Adrenal gland (tissue), 12 donors: Measurements from ENCODE around the gene TCN1. TPM values are rescaled to one million over a fixed set of nuclear protein-coding genes. Genes with fewer than 3 reads are reported as not detected.
"Not testable (repeated sequence)": the region's sequence is repeated elsewhere in the genome, so short reads cannot be mapped to it uniquely, and the experiment has no call there.

Source experiments
- DNase-seq, 7 donors: peaks; one replicate each; pipeline ENCODE4 v3.0.0-alpha.2; 2019 to 2020
- H3K27ac ChIP-seq, 5 donors: fragments of 200-600 bp; sonication (generic) in 4 of 5; 1 replicate in 3 of 5; 2 replicates in 2 of 5; pipeline versions ENCODE4 v1.5.1 to v1.8.0; 2016 to 2020; ENCODE audit warnings: mild to moderate bottlenecking in 1 of 5
- H3K27me3 ChIP-seq: fragments of 200-600 bp; 2 replicates; pipeline ENCODE4 v1.8.0; 2021
- H3K36me3 ChIP-seq, 2 donors: fragments of 200-600 bp; replicated peaks in 1 of 2; 1 replicate in 1 of 2; 2 replicates in 1 of 2; pipeline versions ENCODE4 v1.5.1 to v1.8.0; 2018 to 2022
- H3K4me1 ChIP-seq, 2 donors: fragments of 200-600 bp; replicated peaks in 1 of 2; 1 replicate in 1 of 2; 2 replicates in 1 of 2; pipeline versions ENCODE4 v1.5.1 to v1.8.0; 2018 to 2021
- H3K4me3 ChIP-seq, 4 donors: fragments of 200-600 bp; sonication (generic) in 3 of 4; one replicate each; pipeline ENCODE4 v1.5.1; 2016 to 2018
- H3K9me3 ChIP-seq, 3 donors: fragments of 200-600 bp; sonication (generic) in 1 of 3; replicated peaks in 1 of 3; 1 replicate in 2 of 3; 2 replicates in 1 of 3; pipeline versions ENCODE4 v1.5.1 to v1.8.0; 2016 to 2021
- POLR2A ChIP-seq, 2 donors: fragments of 450-650 bp; IDR thresholded peaks; one replicate each; pipeline ENCODE4 v1.6.1; 2017; ENCODE audit warnings: antibody characterized with exemption in 2 of 2, mild to moderate bottlenecking in 2 of 2, moderate library complexity in 1 of 2
- WGBS, 4 donors: extraction: QIAGEN DNeasy Blood & Tissue Kit in 2 of 4; methylation state at CpG; one replicate each; pipeline versions ENCODE4 v1.1.5 to v1.1.7; 2013 to 2017; 5-methylcytosine and 5-hydroxymethylcytosine counted together
- intact Hi-C, 2 donors: fragments of 100-400 bp; cut with DNase I; formaldehyde crosslinking; loops; one replicate each; pipeline versions ENCODE4 v1.14.1 to v1.15.0; 2022 to 2023
- polyA plus RNA-seq, 3 donors: library from polyadenylated mRNA; stranded (reverse); fragments of 200-250 nt in 2 of 3; fragments of 350-450 nt in 1 of 3; fragmentation: Illumina TruSeq in 1 of 3; extraction: RNeasy Lipid Tissue Mini Kit (QIAGEN cat#74804) in 1 of 3; gene quantifications; one replicate each; pipeline ENCODE4 v1.2.3, GENCODE V29; 2013 to 2014
- total RNA-seq, 9 donors: library from RNA; depleted of rRNA in 4 of 9; stranded (reverse); fragments of >200 nt in 4 of 9; fragments of 120-200 nt in 1 of 9; fragmentation: NEBNext Ultra II Directional in 1 of 9; extraction: Animal tissue kit (Norgen Biotek cat#: 25700) in 1 of 9; gene quantifications; one replicate each; pipeline versions ENCODE4 v1.1.0 to v1.2.4, GENCODE V29; 2013 to 2023
- TF ChIP-seq, protein P1 (sequence below), 6 experiments: fragments of 450-650 bp in 4 of 6; fragments of 200-600 bp in 2 of 6; sonication (generic) in 1 of 6; IDR thresholded peaks; 1 replicate in 5 of 6; 2 replicates in 1 of 6; pipeline versions ENCODE4 v1.5.1 to v1.8.0; 2016 to 2021; ENCODE audit warnings: antibody characterized with exemption in 6 of 6, mild to moderate bottlenecking in 2 of 6, moderate library complexity in 1 of 6
- donor health status: healthy with polysubstance abuse.
- donor health status: Bipolar disorder and iron deficiency.
- donor health status: DM: yes; HTN: yes; CAD: no.
- donor health status: DM: no; HTN: no; CAD: no.
- donor health status: DM: no; HTN: no; CAD: no.
- donor health status: DM: yes; HTN: yes; CAD: no.

The TCN1 gene
- total and polyA plus RNA-seq, 12 donors, result 0.32 to 0.78 TPM; not detected in 10

DNA sequence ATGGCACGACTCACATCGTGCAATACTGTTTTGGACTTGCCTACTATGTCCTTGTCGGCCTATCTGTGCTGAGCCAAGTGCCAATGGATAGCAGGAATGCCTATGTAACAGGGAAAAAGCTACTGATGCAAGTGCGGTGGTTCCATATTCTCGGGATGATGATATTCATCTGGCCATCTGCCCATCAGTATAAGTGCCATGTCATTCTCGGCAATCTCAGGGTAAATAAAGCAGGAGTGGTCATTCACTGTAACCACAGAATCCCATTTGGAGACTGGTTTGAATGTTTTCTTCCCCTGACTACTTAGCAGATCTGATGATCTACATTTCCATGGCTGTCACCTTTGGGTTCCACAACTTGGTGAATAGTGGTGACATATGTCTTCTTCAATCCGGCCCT lies 32.4 kb upstream of the TCN1 start:
- no peaks in the 10 kb centered on the region for H3K27me3 ChIP-seq
- H3K4me1 ChIP-seq, result no peaks in the 10 kb centered on the region
- intact Hi-C loops, result no loop called here
- no peak overlapping the region for H3K4me3 ChIP-seq
- no peaks in the 10 kb centered on the region for H3K36me3 ChIP-seq
- 75 to 83% (median 80%) methylated on average over 7 of the region's 7 CpGs for WGBS, 4 donors
- no peaks in the 10 kb centered on the region for H3K9me3 ChIP-seq
- DNase-seq, result no peak
- no peak for TF ChIP-seq POLR2A (IDR thresholded peaks at IDR 0.05)
- TF ChIP-seq, protein P1, sequence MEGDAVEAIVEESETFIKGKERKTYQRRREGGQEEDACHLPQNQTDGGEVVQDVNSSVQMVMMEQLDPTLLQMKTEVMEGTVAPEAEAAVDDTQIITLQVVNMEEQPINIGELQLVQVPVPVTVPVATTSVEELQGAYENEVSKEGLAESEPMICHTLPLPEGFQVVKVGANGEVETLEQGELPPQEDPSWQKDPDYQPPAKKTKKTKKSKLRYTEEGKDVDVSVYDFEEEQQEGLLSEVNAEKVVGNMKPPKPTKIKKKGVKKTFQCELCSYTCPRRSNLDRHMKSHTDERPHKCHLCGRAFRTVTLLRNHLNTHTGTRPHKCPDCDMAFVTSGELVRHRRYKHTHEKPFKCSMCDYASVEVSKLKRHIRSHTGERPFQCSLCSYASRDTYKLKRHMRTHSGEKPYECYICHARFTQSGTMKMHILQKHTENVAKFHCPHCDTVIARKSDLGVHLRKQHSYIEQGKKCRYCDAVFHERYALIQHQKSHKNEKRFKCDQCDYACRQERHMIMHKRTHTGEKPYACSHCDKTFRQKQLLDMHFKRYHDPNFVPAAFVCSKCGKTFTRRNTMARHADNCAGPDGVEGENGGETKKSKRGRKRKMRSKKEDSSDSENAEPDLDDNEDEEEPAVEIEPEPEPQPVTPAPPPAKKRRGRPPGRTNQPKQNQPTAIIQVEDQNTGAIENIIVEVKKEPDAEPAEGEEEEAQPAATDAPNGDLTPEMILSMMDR (IDR thresholded peaks at IDR 0.05), result no peak
- no peak overlapping the region for H3K27ac ChIP-seq

DNA sequence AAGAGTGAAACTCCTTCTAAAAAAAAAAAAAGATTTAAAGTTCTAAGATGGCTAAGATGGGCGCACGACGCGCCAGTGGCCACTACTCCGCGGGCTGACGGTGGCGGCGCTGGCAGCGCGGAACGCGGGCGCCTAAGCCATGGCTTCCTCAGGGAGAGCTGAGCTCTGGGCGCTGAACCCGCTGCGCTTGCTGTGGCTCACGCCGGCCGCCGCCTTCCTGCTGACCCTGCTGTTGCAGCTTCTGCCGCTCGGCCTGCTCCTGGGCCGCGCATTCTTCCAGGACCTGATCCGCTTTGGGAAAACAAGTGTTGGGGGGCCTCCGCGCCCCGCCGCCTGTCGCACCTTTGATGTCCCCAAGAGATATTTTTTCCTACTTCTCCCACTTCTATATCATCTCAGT lies 31.8 kb upstream of the TCN1 start:
- intact Hi-C loops, result no loop called here
- 94 to 97% (median 96%) methylated on average over 29 to 31 of the region's 31 CpGs for WGBS, 4 donors

DNA sequence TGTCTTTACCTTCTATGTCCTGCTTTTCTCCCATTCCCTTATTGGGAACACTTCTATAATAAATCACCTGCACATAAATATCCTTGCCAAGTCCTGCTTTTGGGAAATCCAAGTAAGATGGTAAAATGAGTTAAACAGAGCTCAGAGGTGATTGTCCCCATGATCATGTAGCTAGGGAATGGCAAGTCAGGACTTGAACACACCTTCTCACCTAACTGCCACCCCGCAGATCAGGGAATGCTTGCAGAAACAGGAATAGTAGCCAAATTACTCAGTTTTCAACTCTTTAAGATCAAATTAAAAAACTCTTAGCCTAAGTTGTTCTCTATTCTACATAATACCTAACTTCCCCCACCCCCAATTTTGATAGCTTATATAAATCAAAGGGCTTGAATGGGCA lies 28.3 kb upstream of the TCN1 start:
- no peak overlapping the region for H3K4me3 ChIP-seq
- no peaks in the 10 kb centered on the region for H3K4me1 ChIP-seq
- no peak for DNase-seq
- 82 to 100% (median 89%) methylated on average over 1 of the region's 1 CpG for WGBS, 4 donors
- TF ChIP-seq, protein P1 (IDR thresholded peaks at IDR 0.05), result no peak
- no peak for TF ChIP-seq POLR2A (IDR thresholded peaks at IDR 0.05)
- H3K36me3 ChIP-seq, result no peaks in the 10 kb centered on the region
- intact Hi-C loops, result no loop called here
- no peak overlapping the region for H3K27ac ChIP-seq
- H3K9me3 ChIP-seq, result no peaks in the 10 kb centered on the region
- H3K27me3 ChIP-seq, result no peaks in the 10 kb centered on the region

More for the DNA sequence above, 31.8 kb upstream of the TCN1 start:
- H3K27me3 ChIP-seq, result no peaks in the 10 kb centered on the region
- H3K27ac ChIP-seq, result no peak overlapping the region
- H3K36me3 ChIP-seq, result no peaks in the 10 kb centered on the region
- no peaks in the 10 kb centered on the region for H3K4me1 ChIP-seq
- TF ChIP-seq, protein P1 (IDR thresholded peaks at IDR 0.05), result no peak
- no peak for TF ChIP-seq POLR2A (IDR thresholded peaks at IDR 0.05)
- DNase-seq, result no peak
- no peak overlapping the region for H3K4me3 ChIP-seq
- H3K9me3 ChIP-seq, result no peaks in the 10 kb centered on the region

DNA sequence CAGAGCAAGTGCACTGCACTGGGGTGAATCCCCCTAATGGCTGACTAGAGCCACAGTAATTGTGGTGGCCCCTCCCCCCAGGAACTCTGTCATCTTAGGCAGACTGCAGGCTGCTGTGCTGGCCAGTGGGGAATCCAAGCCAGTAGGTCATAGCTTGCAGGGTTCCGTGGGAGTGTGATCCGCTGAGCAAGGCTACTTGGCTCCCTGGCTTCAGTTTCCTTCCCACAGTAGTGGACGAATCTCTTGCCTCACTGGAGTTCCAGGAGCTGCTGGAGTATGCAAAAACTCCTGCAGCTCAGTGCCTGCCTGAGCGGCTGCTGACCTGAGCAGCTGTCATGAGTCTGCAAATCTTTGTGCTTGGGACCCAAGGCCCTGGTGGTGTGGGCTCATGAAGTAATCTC lies 25.5 kb upstream of the TCN1 start:
- no peaks in the 10 kb centered on the region for H3K9me3 ChIP-seq
- H3K27ac ChIP-seq, result no peak overlapping the region
- intact Hi-C loops, result no loop called here
- WGBS, 4 donors, result 23 to 33% (median 26%) methylated on average over 4 of the region's 4 CpGs; no CpG with 5 or more reads in 1 of the 4 donors
- H3K27me3 ChIP-seq, result no peaks in the 10 kb centered on the region
- DNase-seq, result no peak
- no peaks in the 10 kb centered on the region for H3K4me1 ChIP-seq
- no peak overlapping the region for H3K4me3 ChIP-seq
- TF ChIP-seq, protein P1 (IDR thresholded peaks at IDR 0.05), result no peak
- TF ChIP-seq POLR2A (IDR thresholded peaks at IDR 0.05), result no peak
- no peaks in the 10 kb centered on the region for H3K36me3 ChIP-seq

DNA sequence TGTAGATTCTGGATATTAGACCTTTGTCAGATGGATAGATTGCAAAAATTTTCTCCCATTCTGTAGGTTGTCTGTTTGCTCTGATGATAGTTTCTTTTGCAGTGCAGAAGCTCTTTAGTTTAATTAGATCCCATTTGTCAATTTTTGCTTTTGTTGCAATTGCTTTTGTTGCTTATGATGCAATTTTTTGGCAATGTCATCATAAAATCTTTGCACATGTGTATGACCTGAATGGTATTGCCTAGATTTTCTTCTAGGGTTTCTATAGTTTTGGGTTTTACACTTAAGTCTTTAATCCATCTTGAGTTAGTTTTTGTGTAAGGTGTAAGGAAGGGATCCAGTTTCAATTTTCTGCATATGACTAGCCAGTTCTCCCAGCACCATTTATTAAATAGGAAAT lies 20.9 kb upstream of the TCN1 start:
- H3K27ac ChIP-seq, H3K4me1 ChIP-seq, H3K4me3 ChIP-seq, intact Hi-C loops, H3K27me3 ChIP-seq, H3K36me3 ChIP-seq, H3K9me3 ChIP-seq, DNase-seq: not testable (repeated sequence)
